ENCODE data around the gene PFN2.
"Not testable (repeated sequence)": the region's sequence is repeated elsewhere in the genome, so short reads cannot be mapped to it uniquely, and the experiment has no call there.

Gene PFN2

DNA sequence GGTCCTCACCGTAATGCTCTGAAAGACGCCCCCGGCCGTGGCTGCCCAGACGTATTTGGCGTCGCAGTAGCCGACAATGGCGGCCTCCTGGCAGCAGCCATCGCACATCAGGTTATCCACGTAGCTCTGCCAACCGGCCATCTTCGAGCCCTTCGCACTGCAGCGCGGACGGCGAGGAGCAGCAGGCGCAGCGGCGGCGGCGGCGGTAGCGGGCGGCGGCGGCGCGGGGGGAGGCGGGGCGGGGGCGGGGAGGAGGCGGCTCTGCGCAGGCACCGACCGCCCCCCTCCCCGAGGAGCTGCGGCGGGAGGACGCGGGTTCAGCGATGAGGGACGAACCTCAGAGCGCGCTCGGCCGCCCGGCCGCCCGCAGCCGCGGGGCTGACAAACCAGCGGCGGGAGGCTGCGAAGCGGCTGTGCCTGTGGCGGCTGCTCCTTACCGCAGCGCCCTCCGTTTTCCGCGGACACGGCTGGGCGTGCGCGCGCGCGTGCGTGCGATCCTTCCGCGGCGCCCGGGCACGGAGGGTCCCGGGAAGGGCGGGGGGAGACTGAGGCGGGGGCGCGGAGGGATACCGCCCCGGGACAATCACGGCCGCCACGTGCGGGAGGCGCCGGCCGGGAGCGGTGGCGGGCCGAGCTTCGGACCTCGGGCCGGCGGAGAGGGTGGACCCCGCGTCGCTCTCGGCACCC lies at the start of gene PFN2:
TSS of gene PFN2 (minus strand) at position 180 of the 687 bp plus-strand sequence. CDS start at position 141, 39 bp downstream.
- peak; percentile 64 for DNase-seq

GRCh38 chr3:150015901-150016300 lies 45.2 kb upstream of the PFN2 start:
- no peak for DNase-seq

GRCh38 chr3:150014782-150015181 lies 44.1 kb upstream of the PFN2 start:
- DNase-seq = no peak

GRCh38 chr3:150013801-150014200 lies 43.1 kb upstream of the PFN2 start:
- no peak for DNase-seq

DNA sequence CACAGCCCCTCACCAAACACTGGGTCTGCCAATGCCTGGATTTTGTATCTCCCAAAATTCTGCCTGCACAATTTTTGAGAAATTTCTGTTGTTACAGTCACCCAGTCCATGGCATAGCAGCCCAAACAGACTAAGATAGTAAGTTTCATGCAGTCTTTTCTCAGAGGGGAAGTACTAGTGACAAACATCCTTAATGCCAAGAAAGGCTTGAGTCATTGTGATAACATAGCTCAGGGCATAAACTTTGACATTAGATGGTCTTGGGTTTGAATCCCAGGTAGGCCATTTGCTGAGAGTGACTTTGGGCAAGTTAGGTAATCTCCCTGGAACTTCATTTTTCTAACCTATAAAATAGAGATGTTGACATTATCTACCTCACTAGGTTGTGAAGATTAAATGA lies 36.1 kb upstream of the PFN2 start:
- DNase-seq = no peak

DNA sequence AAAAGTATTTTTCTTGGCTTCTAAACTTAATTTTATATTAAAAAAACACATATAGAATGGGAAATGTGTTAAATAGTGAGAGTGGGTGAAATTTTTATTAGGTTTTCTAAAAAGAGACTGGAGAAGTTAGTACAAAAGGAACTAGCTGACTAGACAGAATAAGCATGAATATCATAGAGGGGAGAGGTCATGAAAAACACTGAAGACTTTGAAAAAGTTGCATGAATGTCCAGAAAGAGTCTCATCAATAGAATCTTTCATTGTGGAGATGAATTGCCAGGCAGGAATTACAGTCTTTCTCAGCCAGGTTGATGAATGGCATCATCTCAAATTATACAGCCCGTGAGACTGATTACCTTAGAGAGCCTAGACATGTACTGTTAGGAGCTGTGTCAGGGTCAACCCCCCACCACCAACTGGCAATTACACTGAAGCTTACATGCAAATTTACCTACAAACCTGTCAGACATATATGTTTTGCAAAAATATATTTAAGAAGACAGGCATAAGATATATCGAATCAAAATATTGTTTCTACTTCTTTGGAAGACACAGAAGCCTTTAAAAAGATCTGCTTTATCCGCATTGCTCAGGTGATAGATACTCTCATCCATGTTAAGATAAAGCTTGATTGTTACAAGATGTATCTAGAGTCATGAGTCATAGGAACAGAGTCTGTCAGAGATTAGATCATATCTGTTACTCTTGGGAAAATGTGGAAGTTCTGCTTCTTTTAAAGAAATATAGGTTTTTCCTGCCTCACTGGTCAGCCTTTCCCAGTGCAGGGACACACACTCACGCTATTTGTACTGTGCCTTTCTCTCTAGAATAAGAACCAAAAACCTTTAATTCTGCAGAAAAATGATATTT lies 34.8 kb upstream of the PFN2 start:
- no peak for DNase-seq

GRCh38 chr3:150000641-150001040 lies 29.9 kb upstream of the PFN2 start:
- no peak for DNase-seq

DNA sequence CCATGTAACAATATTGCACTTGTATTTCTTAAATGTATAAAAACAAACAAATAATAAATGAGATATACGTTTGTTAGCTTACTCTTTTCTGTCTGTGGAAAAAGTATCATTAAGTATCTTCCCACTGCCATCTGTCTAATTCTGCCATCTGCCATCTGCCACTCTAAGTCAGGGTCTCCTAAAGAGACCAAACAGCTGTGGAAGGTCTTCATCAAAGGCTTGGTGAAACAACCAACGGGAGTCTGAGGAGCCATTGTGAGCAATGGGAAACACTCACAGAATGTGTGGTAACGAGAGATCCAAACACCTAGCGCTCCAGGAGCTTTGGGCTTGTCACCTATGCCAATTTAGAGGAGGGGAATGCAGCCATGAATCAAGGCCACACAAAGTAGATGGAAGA lies 28.7 kb upstream of the PFN2 start:
- no peak for DNase-seq

GRCh38 chr3:149998946-149999345 lies 28.3 kb upstream of the PFN2 start:
- DNase-seq = no peak

- no peak for DNase-seq
Observed at GRCh38 chr3:149992416-149993058, 21.8 kb upstream of the PFN2 start.

DNA sequence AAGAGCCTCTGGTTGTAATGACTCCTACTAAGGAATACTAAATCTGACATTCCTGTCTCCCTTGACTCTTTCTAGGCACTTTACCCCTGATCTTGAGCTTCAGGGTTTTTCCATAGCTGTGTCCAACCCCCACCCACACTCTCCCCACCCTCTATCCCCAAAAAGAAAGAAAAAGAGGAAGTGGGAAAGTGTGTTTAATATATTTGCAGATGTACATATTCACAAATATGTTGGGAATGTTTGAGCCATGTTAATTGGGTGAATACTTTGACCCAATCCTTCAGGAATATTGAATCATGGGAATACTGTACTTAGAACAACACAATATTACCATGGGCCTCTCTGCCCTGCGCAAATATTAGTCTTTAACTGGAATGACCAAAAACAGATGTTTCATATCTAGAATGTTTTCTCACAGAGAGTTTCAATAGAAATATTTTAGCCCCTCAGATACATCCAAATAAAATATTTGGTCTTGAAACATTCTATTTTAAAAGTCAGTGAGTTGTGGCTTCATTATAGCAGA lies 19.8 kb upstream of the PFN2 start:
- no peak for DNase-seq

DNA sequence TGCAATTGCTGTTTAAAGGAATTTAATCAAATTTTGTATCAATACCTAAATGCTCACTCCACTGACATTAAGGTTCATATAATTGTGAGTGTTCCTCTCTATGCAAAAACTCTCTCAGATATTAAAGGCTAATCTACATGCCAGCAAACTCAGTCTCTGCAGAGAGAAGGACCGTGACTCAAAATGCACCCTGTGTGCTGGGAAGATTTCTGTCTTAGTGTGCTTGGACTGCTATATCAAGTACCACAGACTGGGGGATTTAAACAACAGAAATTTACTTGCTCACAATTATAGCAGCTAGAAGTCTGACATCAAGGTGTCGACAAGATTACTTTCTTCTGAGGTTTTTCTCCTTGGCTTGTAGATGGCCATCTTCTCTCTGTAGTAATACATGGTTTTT lies 18.6 kb upstream of the PFN2 start:
- DNase-seq = no peak

GRCh38 chr3:149983628-149984027 lies 12.9 kb upstream of the PFN2 start:
- DNase-seq = no peak

DNA sequence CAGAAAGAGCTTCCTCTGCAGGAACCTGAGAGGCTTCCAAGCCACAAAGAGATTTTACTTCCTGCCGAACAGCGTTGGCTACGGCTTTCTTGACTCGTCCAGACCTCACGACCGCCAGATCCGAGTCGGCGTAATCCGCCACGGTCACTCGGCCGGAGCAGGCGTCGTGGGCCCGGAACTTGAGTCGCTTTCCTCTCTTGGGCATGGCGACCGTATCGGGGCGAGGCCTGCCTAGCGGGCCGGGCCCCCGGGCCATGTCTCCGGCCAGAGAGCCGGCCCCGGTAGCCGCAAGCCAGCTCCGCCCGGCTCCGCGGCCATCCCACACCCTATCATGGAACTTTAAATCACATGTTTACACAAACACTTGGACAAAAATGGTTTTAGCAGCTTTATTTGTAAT lies 12.4 kb upstream of the PFN2 start:
- DNase-seq = not testable (repeated sequence)

GRCh38 chr3:149981979-149982378 lies 11.3 kb upstream of the PFN2 start:
- DNase-seq = not testable (repeated sequence)

DNA sequence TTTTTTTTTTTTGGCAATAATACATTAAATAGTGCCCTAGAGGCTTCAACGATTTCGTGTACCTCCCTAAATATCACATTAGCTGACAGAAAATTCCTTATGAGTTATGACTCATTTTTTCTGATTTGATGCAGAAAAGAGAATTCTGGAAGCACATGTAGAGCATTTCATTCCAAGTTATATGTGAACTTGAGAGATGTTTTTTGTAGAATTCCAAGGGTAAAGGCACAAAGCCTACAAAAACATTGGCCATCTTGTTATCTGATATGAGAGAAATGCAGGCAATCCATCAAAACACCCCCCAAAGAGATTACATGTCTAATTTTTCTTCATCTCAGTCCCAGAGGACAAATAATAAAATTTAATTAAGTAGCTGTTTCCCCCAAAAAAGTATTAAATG lies 6.7 kb upstream of the PFN2 start:
- DNase-seq = no peak

DNA sequence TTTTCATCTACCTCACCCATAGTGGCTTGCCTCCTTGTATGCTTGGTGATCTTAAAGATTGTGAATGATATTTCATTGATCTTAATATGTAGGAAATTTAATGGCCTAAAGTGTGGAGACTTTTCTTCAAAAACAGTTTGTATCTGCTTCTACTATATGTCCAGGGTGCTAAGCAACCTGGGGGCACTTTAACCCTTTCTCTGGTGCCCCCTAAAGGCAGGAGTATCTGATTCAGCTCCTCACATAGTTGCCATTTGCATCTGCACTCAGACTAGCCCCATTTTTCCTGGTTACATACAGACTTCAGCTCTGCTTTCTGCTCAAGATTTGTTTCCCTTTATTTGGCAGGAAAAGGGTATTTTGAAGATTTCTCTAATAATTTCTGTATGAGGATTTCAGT lies 5.2 kb upstream of the PFN2 start:
- no peak for DNase-seq

- peak; percentile 83 for DNase-seq
Observed at GRCh38 chr3:149971403-149972075, 844 bp upstream of the PFN2 start.

GRCh38 chr3:149969940-149970715 lies 567 bp downstream of the PFN2 start:
- peak; percentile 46 for DNase-seq

DNA sequence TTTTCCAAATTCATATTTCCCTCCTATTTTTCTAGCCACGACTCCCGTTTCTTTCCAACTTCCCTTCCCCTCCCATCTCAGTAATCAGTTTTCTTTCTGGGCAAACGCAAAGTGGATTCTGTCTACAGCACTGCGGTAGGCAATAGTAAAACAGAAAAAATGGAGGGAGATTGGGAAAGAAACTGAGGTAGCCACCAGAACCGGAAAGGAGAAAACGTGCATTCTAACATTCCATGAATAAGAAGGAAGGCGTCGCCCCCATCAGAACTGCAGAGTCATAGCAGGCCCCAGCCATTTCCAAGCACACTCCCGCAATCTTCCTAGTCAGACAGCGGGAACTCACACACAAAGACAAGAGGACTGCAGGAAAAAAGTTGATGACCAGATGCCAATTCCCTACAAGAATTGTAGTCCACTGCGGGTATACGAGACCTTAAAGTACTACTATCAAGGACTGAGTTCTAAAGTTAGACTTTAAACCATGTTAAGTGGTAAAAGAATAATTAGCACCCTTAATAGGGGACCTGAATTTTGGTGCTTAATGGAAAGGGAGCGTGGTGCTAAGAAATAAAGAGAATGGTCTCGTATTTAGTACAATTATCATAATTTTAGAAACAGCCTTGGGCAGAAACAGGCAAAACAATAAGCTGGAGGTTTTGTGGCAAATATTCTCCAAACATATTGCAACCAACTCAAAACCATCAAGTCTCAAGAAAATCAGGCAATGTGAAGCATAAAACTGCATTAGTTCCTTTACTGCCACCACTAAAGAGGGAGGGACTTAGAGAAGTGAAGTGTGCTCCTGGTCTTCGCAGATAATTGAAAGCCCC lies 1.4 kb downstream of the PFN2 start:
- DNase-seq = peak; percentile 43

GRCh38 chr3:149968216-149968615 lies 2.5 kb downstream of the PFN2 start:
- DNase-seq = peak; percentile 15

Measured in NCI-H748 treated with DMSO at 0.1 percent for 48 hours (cell line).